ENCODE data around the gene ATP13A4.

Gene ATP13A4

GRCh38 chr3:193488741-193489140 lies 66.0 kb downstream of the ATP13A4 start:
- no peak overlapping the region for H3K4me3 ChIP-seq (ENCODE audit: low read depth, low read length)
- no peak for DNase-seq (ENCODE audit: low read depth)
- no peak for TF ChIP-seq CTCF (IDR thresholded peaks at IDR 0.05; ENCODE audit: control insufficient read depth, extremely low read depth, insufficient read depth)

- DNase-seq (ENCODE audit: low read depth): no peak
- H3K4me3 ChIP-seq (ENCODE audit: low read depth, low read length): no peak overlapping the region
- no peak for TF ChIP-seq CTCF (IDR thresholded peaks at IDR 0.05; ENCODE audit: control insufficient read depth, extremely low read depth, insufficient read depth)
Observed at GRCh38 chr3:193483988-193484539, 70.6 kb downstream of the ATP13A4 start.

GRCh38 chr3:193481436-193481835 lies 73.3 kb downstream of the ATP13A4 start:
- no peak for TF ChIP-seq CTCF (IDR thresholded peaks at IDR 0.05; ENCODE audit: control insufficient read depth, extremely low read depth, insufficient read depth)
- no peak for DNase-seq (ENCODE audit: low read depth)
- no peak overlapping the region for H3K4me3 ChIP-seq (ENCODE audit: low read depth, low read length)

GRCh38 chr3:193474446-193474845 lies 80.2 kb downstream of the ATP13A4 start:
- H3K4me3 ChIP-seq (ENCODE audit: low read depth, low read length): no peak overlapping the region
- DNase-seq (ENCODE audit: low read depth): no peak
- no peak for TF ChIP-seq CTCF (IDR thresholded peaks at IDR 0.05; ENCODE audit: control insufficient read depth, extremely low read depth, insufficient read depth)

GRCh38 chr3:193470710-193471109 lies 84.0 kb downstream of the ATP13A4 start:
- no peak for TF ChIP-seq CTCF (IDR thresholded peaks at IDR 0.05; ENCODE audit: control insufficient read depth, extremely low read depth, insufficient read depth)
- no peak for DNase-seq (ENCODE audit: low read depth)
- no peak overlapping the region for H3K4me3 ChIP-seq (ENCODE audit: low read depth, low read length)

GRCh38 chr3:193465992-193466608 lies 88.6 kb downstream of the ATP13A4 start:
- no peak for DNase-seq (ENCODE audit: low read depth)
- H3K4me3 ChIP-seq (ENCODE audit: low read depth, low read length): no peak overlapping the region
- TF ChIP-seq CTCF (IDR thresholded peaks at IDR 0.05; ENCODE audit: control insufficient read depth, extremely low read depth, insufficient read depth): no peak

- no peak for TF ChIP-seq CTCF (IDR thresholded peaks at IDR 0.05; ENCODE audit: control insufficient read depth, extremely low read depth, insufficient read depth)
Observed at GRCh38 chr3:193464889-193465288, 89.8 kb downstream of the ATP13A4 start.

More at GRCh38 chr3:193464889-193465288, 89.8 kb downstream of the ATP13A4 start:
- DNase-seq (ENCODE audit: low read depth): no peak
- H3K4me3 ChIP-seq (ENCODE audit: low read depth, low read length): no peak overlapping the region

All from LNCaP clone FGC (cell line).